H9 (cell line): ENCODE results near the gene IMPDH1. TPM values are rescaled to one million over a fixed set of nuclear protein-coding genes. Genes with fewer than 3 reads are reported as not detected.

Experiments
- DNase-seq: peaks from one replicate; pipeline ENCODE4 v3.0.0-alpha.2; 2017
- H2AFZ ChIP-seq: one replicate; pipeline ENCODE4 v1.6.1; 2013; ENCODE audit warnings: mild to moderate bottlenecking, low read length, control low read depth, moderate library complexity
- H2AK5ac ChIP-seq: 2 replicates; pipeline ENCODE4 v1.6.1; 2013; ENCODE audit warnings: low read length, control low read depth, mixed read lengths; ENCODE audit not compliant: insufficient read length
- H2BK120ac ChIP-seq: one replicate; pipeline ENCODE4 v1.6.1; 2013; ENCODE audit warnings: low read depth, mild to moderate bottlenecking, low read length, control low read depth, inconsistent platforms; ENCODE audit not compliant: poor library complexity, severe bottlenecking
- H2BK12ac ChIP-seq: 2 replicates; pipeline ENCODE4 v1.6.1; 2013; ENCODE audit warnings: low read length, control low read depth, mixed read lengths, low read depth; ENCODE audit not compliant: insufficient read length
- H2BK15ac ChIP-seq: 2 replicates; pipeline ENCODE4 v1.6.1; 2013; ENCODE audit warnings: low read depth, low read length, control low read depth
- H2BK20ac ChIP-seq: one replicate; pipeline ENCODE4 v1.6.1; 2013; ENCODE audit warnings: low read depth, mild to moderate bottlenecking, low read length, control low read depth, inconsistent platforms; ENCODE audit not compliant: poor library complexity, severe bottlenecking
- H2BK5ac ChIP-seq: 2 replicates; pipeline ENCODE4 v1.6.1; 2013; ENCODE audit warnings: low read length, control low read depth, mixed read lengths; ENCODE audit not compliant: insufficient read length
- H3K14ac ChIP-seq: 2 replicates; pipeline ENCODE4 v1.6.1; 2013; ENCODE audit warnings: low read length, control low read depth; ENCODE audit not compliant: insufficient read depth
- H3K18ac ChIP-seq: 2 replicates; pipeline ENCODE4 v1.6.1; 2013; ENCODE audit warnings: low read depth, mild to moderate bottlenecking, mixed read lengths, low read length, control low read depth; ENCODE audit not compliant: insufficient read length
- H3K23ac ChIP-seq: 2 replicates; pipeline ENCODE4 v1.6.1; 2013; ENCODE audit warnings: low read length, control low read depth, mixed read lengths, low read depth; ENCODE audit not compliant: insufficient read length
- H3K23me2 ChIP-seq: 2 replicates; pipeline ENCODE4 v1.6.1; 2013; ENCODE audit warnings: low read depth, mild to moderate bottlenecking, mixed read lengths, low read length, control low read depth; ENCODE audit not compliant: insufficient read length, poor library complexity, severe bottlenecking
- H3K27ac ChIP-seq: 2 replicates; pipeline ENCODE4 v1.5.1; 2013; ENCODE audit warnings: low read length, control low read depth, mixed read lengths, low read depth; ENCODE audit not compliant: insufficient read length
- H3K27me3 ChIP-seq: 2 replicates; pipeline ENCODE4 v1.6.1; 2013; ENCODE audit warnings: low read length, control low read depth, inconsistent platforms; ENCODE audit not compliant: insufficient read depth
- H3K4ac ChIP-seq: 2 replicates; pipeline ENCODE4 v1.6.1; 2013; ENCODE audit warnings: low read depth, mild to moderate bottlenecking, control low read depth, inconsistent platforms, low read length, moderate library complexity
- H3K4me1 ChIP-seq: 2 replicates; pipeline ENCODE4 v1.6.1; 2013; ENCODE audit warnings: low read length, control low read depth, inconsistent platforms; ENCODE audit not compliant: insufficient read depth
- H3K4me2 ChIP-seq: 2 replicates; pipeline ENCODE4 v1.6.1; 2013; ENCODE audit warnings: low read length, control low read depth, mixed read lengths; ENCODE audit not compliant: insufficient read length, insufficient read depth
- H3K56ac ChIP-seq: 2 replicates; pipeline ENCODE4 v1.6.1; 2013; ENCODE audit warnings: low read depth, mild to moderate bottlenecking, mixed read lengths, low read length, control low read depth; ENCODE audit not compliant: insufficient read length
- H3K79me1 ChIP-seq: 2 replicates; pipeline ENCODE4 v1.6.1; 2013; ENCODE audit warnings: low read depth, mild to moderate bottlenecking, moderate library complexity, low read length, control low read depth, inconsistent platforms; ENCODE audit not compliant: insufficient read depth, poor library complexity, severe bottlenecking
- H3K79me2 ChIP-seq: 2 replicates; pipeline ENCODE4 v1.6.1; 2013; ENCODE audit warnings: low read length, control low read depth, inconsistent platforms; ENCODE audit not compliant: insufficient read depth
- H3K9ac ChIP-seq: 2 replicates; pipeline ENCODE4 v1.6.1; 2013; ENCODE audit warnings: low read length, control low read depth, mixed read lengths; ENCODE audit not compliant: insufficient read length; ENCODE audit errors: extremely low read depth
- H3K9me3 ChIP-seq: one replicate; pipeline ENCODE4 v1.6.1; 2013; ENCODE audit warnings: low read depth, low read length, inconsistent platforms; ENCODE audit not compliant: control insufficient read depth
- H3T11ph ChIP-seq: one replicate; pipeline ENCODE4 v1.6.1; 2013; ENCODE audit warnings: mild to moderate bottlenecking, low read length, control low read depth, inconsistent platforms
- H4K20me1 ChIP-seq: one replicate; pipeline ENCODE4 v1.6.1; 2013; ENCODE audit not compliant: control insufficient read depth, insufficient read length, insufficient read depth
- H4K5ac ChIP-seq: 2 replicates; pipeline ENCODE4 v1.6.1; 2013; ENCODE audit warnings: low read depth, mild to moderate bottlenecking, mixed read lengths, low read length, control low read depth; ENCODE audit not compliant: insufficient read length
- H4K8ac ChIP-seq: replicated peaks from 2 replicates; pipeline ENCODE4 v1.6.1; 2013; ENCODE audit warnings: low read length, control low read depth, mixed read lengths, low read depth; ENCODE audit not compliant: insufficient read length
- H4K91ac ChIP-seq: 2 replicates; pipeline ENCODE4 v1.6.1; 2013; ENCODE audit warnings: low read depth, mild to moderate bottlenecking, moderate library complexity, mixed read lengths, low read length, control low read depth; ENCODE audit not compliant: insufficient read length
- H3K27ac Mint-ChIP-seq, 3 experiments: 2 replicates in 2 of 3; 3 replicates in 1 of 3; pipeline ENCODE4 v1.8.0; 2020 to 2021; ENCODE audit warnings: mixed read lengths in 3 of 3, mild to moderate bottlenecking in 1 of 3, moderate library complexity in 1 of 3
- H3K27me3 Mint-ChIP-seq: 2 replicates; pipeline ENCODE4 v1.8.0; 2021; ENCODE audit warnings: low read depth, mild to moderate bottlenecking, moderate library complexity, mixed read lengths
- H3K36me3 Mint-ChIP-seq, 3 experiments: 2 replicates in 2 of 3; 3 replicates in 1 of 3; pipeline ENCODE4 v1.8.0; 2020 to 2021; ENCODE audit warnings: low read depth in 3 of 3, mixed read lengths in 3 of 3; ENCODE audit not compliant: insufficient read depth in 1 of 3
- H3K4me1 Mint-ChIP-seq, 2 experiments: 2 replicates each; pipeline ENCODE4 v1.8.0; 2020; ENCODE audit warnings: mixed read lengths in 2 of 2
- H3K4me3 Mint-ChIP-seq, 2 experiments: 2 replicates in 1 of 2; 3 replicates in 1 of 2; pipeline ENCODE4 v1.8.0; 2020 to 2021; ENCODE audit warnings: mild to moderate bottlenecking in 2 of 2, mixed read lengths in 2 of 2, moderate library complexity in 1 of 2
- H3K9me3 Mint-ChIP-seq, 2 experiments: 2 replicates in 1 of 2; 3 replicates in 1 of 2; pipeline ENCODE4 v1.8.0; 2020; ENCODE audit warnings: mild to moderate bottlenecking in 2 of 2, mixed read lengths in 2 of 2, moderate library complexity in 1 of 2
- WGBS: extraction: QIAGEN DNeasy Blood & Tissue Kit; methylation state at CpG from one replicate; pipeline ENCODE4 v1.1.7; 2013; ENCODE audit warnings: missing lambda C conversion rate, low lambda C conversion rate, mixed read lengths; ENCODE audit not compliant: insufficient read length; ENCODE audit errors: extremely low coverage; 5-methylcytosine and 5-hydroxymethylcytosine counted together
- total RNA-seq: library from RNA; stranded (reverse); gene quantifications from 2 replicates; pipeline ENCODE4 v1.2.1, GENCODE V29; 2021
- TF ChIP-seq, protein P1 (sequence below): fragments of 200-600 bp; sonication (generic); conservative IDR thresholded peaks from 3 replicates; pipeline ENCODE4 v1.8.0; 2021; ENCODE audit warnings: antibody characterized with exemption, mild to moderate bottlenecking

Gene IMPDH1
- total RNA-seq, 1 experiment from 2014 or later: 35.2 TPM

DNA sequence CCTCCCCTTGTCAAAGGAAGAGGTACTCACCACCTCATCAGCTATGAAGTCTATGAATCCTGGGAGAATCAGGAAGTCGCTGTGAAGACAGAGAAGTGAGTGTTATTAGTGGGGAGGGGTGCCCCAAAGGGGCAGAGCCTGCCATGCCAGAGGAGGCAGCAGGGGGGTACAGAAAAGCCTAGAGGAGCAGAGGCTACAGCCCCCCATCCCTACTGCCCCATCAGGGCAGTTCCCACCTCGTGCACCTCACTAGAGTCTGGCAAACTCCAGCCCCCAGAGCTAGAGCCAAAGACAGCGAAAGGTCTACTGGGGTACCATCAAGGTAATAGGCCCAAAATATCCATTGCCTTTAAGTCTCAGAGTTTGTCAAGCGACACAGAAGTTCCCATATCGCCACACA, 6.1 kb downstream of the IMPDH1 start:
- no peak for DNase-seq
- Histone ChIP-seq H3K9ac (no peak overlapping the region), H3K27me3 (peaks cover 22% of the 10 kb centered on the region)

More for the DNA sequence above, 6.1 kb downstream of the IMPDH1 start:
- H3K4me2 ChIP-seq: no peak overlapping the region
- H2BK120ac ChIP-seq: no peak overlapping the region
- Mint-ChIP-seq H3K27me3 (peaks cover 54% of the 10 kb centered on the region), H3K27ac (no peak overlapping the region), H3K4me3 (no peak overlapping the region; a peak in 1 of 5 replicates), H3K9me3 (no peaks in the 10 kb centered on the region; a peak in 1 of 5 replicates), H3K36me3 (peaks cover 0 to 17% (median 12%) of the 10 kb centered on the region in 3 experiments; a peak in 6 of 7 replicates), H3K4me1 (peaks cover 27 to 29% of the 10 kb centered on the region in 2 experiments)
- H3K18ac ChIP-seq: no peak overlapping the region
- no peak overlapping the region for H2AFZ ChIP-seq
- H2BK20ac ChIP-seq: no peak overlapping the region
- no peaks in the 10 kb centered on the region for H3K79me1 ChIP-seq
- H2BK15ac ChIP-seq: no peak overlapping the region
- H3T11ph ChIP-seq: no peak overlapping the region
- H4K8ac ChIP-seq: no peak overlapping the region
- H2BK5ac ChIP-seq: no peak overlapping the region
- H4K91ac ChIP-seq: no peak overlapping the region
- no CpG with 5 or more reads among the region's 5 CpGs for WGBS
- H3K4ac ChIP-seq: no peak overlapping the region
- H3K23ac ChIP-seq: no peak overlapping the region
- no peak overlapping the region for H2BK12ac ChIP-seq
- peaks cover 4% of the 10 kb centered on the region; the same call in 1 of the 2 replicates for H3K4me1 ChIP-seq
- no peaks in the 10 kb centered on the region for H3K9me3 ChIP-seq
- H3K23me2 ChIP-seq: peaks cover 4% of the 10 kb centered on the region
- TF ChIP-seq, protein P1, sequence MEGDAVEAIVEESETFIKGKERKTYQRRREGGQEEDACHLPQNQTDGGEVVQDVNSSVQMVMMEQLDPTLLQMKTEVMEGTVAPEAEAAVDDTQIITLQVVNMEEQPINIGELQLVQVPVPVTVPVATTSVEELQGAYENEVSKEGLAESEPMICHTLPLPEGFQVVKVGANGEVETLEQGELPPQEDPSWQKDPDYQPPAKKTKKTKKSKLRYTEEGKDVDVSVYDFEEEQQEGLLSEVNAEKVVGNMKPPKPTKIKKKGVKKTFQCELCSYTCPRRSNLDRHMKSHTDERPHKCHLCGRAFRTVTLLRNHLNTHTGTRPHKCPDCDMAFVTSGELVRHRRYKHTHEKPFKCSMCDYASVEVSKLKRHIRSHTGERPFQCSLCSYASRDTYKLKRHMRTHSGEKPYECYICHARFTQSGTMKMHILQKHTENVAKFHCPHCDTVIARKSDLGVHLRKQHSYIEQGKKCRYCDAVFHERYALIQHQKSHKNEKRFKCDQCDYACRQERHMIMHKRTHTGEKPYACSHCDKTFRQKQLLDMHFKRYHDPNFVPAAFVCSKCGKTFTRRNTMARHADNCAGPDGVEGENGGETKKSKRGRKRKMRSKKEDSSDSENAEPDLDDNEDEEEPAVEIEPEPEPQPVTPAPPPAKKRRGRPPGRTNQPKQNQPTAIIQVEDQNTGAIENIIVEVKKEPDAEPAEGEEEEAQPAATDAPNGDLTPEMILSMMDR: no peak
- H4K5ac ChIP-seq: no peak overlapping the region
- no peaks in the 10 kb centered on the region for H3K79me2 ChIP-seq
- H3K56ac ChIP-seq: no peak overlapping the region
- H4K20me1 ChIP-seq: peaks cover 4% of the 10 kb centered on the region
- no peak overlapping the region for H3K27ac ChIP-seq
- no peak overlapping the region for H2AK5ac ChIP-seq
- no peak overlapping the region for H3K14ac ChIP-seq
